SKM-1 (cell line): ENCODE results near the gene CDK5RAP3.
A peak's percentile ranks its signal among the peaks of the same experiment; 100 is the strongest.

Experiments
- DNase-seq: peaks from one replicate; lab custom pipeline; 2025; ENCODE audit not compliant: unreplicated experiment; lab: John Stamatoyannopoulos, UW

The CDK5RAP3 gene

DNA sequence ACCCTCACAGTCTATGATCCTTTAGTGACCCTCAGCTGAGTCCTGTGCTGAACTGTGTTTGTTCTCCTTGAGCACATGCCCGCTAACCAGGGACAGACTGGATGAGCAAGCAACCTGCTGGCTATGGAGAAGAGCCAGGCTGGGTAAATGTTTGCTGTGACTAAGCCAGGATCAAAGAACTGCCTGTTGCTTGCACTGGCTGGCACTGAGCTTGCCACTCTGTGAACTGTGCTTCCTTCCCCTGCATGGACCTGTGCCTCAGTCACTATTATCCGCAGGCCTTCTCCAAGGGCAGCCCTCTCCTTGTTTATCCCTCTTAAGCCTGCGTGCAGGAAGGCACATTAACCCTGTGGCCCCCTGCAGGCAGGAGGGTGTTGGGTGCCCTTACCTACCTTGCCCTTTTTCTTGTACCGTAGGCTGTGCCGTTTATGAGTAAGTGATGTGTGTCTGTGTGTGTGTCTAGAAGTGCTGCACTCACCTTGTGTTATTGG lies 22.2 kb upstream of the CDK5RAP3 start:
- no peak for DNase-seq

DNA sequence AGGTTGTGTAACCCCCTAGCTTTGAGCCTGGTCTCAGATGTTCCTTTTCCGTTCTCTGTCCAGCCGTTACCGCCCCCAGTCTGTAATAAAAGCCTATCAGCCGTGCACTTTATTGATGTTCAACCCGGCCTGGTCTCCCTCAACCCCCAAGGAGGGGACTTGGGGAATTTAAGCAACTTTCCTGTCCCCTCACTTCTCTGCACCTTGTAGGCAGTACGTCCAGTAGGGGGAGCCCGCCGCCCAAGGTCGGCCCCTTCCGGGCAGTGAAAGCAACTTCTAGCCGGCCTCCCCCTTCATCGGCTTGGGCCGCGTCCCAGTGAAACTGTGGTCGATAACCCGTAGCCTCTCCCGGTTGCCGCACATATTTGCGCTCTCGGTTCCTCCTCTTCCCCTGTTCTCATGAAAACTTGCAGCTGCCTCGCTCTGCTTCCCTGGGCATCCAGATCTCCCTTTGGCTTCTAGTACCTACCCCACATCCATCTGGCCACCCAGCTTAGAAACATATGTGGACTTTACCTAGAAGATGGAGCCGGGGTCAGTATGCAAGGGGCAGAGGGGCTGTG lies 21.6 kb upstream of the CDK5RAP3 start:
- peak; percentile 35 for DNase-seq

DNA sequence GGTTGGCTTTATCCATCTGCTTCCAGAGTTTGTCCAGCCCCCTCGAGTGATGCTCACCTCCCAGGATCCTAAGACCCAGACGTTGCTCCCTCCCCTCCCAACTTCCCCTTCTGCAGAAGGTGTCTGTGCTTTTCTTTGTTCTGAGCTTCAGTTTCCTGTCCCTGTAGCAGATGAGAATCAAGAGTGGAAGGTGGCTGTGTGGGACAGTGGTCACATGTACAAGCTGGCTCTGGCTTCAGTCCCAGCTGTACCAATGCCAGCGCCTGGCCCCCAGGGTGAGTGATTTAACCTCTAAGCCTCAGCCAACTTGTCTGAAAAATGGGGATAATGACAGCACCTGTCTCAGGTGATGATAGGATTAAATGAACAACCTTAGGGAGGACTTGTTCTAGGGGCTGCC lies 21.0 kb upstream of the CDK5RAP3 start:
- DNase-seq: peak; percentile 5

DNA sequence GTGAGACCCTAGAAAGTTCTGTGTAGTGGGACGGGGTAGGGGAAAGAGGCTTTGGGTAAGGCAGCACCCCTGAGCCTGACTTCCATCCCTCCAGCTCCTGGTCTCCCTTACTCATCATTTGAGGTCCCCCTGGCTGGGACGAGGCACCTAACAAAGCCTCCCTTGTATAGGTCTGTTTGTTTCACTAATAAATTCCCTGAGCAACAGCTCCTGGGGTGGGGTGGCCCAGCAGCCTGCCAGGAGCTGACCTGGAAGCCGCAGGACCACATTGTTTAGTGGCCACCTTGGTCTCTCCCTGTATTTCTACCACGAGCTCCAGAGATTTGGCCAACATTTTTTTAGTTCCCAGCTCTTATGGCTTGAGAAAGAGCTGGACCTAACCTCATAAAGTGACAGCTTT lies 20.5 kb upstream of the CDK5RAP3 start:
- DNase-seq: no peak

DNA sequence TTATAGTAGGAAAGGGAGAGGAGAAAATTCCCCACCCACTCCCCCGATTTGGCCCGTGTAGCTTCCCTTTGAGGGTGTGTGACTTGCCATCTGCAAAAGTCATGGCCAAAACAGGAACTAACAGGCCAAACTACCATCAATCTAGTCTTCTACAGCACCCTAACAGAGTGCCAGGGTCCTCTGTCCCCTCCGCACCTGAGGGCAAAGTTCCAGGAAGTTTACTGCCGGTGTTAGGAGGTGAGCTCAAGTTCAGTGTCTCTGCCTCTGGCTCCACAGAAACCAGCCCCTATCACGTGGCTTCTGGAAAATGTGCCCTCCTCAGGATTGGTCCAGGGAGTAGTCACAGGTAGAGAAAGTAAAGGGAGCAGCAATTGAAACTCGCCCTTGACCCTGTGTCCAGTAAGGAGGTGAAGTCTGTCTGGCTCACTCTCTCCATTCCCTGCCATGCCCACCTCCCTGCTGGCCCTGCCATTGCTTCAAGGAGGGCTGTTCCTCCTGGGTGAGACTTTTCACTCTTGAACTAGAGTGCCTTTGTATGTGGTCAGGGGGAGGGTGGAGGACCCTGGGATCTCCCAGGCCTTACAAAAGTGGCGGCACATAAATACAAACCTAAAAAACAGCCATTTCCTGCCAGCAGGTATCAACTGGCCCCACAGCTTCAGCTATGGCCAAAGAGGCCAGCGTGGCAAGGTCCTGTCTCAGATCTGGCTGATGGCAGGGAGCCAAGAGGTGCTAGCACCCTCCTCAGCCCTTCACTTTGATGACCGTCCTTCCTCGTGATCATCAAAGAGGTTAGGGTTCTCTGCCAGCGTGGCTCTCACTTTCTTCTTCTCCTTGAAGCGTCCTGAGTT lies 18.5 kb upstream of the CDK5RAP3 start:
- no peak for DNase-seq

DNA sequence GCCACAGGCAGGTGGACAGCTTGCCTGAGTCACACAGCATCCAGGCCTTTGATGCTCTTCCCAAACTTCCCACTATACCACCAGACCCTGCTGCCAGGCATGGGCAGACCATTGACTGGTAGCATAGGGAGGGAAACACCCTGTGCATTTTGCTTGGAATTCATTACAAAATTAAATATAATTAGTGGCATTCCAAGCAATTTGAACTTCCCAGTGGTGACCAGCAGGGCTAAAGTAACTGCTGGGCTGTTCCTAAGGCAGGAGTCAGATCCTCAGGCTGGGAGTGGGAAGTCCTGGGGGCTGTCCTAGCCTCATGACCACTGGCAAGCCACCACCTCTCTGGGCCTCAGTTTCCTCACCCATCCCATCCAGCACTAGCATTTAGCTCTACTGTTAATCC lies 17.0 kb upstream of the CDK5RAP3 start:
- no peak for DNase-seq

DNA sequence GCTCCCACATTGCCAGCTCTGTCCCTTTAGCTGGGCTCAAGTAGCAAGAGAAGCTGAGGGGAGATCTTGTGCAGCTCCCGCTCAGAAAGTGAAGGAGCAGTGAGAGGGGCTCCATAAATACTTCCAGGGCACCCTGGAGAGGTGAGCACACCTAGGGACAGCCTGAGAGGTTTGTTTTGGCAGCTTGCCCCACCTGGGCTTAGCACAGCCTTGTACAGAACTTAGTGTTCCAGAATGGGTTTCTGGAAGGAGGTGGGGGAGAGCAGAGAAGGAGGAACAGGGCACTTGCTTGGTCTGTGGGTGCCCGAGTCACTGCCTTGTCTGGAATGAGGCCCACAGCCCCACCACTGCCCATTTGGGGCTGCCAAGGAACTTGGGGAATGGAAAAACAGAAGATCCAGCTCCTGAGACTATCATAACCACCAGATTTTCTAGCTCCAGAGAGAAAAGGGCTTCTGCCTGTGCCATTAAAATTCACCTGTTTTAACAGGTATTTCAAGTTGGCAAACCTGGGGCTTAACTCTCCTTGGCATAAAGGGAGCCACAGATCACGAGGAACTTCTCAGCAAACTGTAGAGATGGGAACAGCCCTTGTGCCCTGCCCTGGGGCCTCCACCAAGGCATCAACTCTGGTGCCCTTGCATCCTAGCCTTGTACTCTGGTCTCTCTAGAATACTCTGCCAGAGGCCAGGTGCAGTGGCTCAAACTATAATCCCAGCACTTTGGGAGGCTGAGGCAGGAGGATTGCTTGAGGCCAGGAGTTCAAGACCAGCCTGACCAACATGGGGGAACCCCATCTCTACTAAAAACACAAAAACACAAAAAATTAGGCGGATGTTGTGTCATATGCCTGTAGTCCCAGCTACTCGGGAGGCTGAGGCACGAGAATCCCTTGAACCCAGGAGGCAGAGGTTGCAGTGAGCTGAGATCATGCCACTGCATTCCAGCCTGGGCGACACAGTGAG lies 15.1 kb upstream of the CDK5RAP3 start:
- no peak for DNase-seq

DNA sequence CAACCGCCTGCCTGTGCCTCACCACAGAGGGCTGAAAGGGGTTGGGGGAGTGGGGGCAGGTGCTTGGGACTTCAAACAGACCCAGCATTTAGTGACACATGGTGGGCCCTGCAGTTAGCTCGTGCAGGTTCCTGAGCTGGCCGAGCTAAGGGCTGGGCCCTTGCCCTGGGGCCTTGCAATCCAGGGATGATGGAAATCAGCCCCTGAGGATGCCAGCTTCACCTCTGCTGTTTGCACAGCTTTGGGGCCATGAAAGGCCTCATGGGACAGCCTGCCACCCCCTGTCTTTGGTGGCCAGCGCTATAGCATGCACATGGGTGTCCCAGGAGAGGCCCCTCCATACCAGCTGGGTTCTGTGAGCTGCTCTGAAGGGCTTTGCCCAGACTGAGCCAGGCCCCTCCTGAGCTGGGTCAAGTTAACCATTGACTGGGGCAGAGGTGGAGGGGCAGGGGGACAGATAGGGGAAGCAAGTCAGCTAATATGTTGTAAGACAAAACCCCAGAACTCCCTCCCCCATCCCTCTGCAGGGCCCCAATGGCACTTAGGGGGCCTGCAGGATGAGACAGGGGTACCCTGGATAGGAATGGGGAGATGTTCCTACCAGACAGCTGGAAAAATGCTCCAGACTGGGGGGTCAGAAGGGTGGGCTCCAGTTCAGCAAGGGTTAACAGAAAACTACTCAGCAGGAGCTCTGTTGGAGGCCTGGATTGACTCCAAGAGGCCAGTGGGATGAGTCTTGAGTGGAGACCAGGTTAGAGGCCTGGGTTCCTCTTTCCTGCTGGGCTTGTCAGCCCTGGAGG lies 13.9 kb upstream of the CDK5RAP3 start:
- DNase-seq: no peak

DNA sequence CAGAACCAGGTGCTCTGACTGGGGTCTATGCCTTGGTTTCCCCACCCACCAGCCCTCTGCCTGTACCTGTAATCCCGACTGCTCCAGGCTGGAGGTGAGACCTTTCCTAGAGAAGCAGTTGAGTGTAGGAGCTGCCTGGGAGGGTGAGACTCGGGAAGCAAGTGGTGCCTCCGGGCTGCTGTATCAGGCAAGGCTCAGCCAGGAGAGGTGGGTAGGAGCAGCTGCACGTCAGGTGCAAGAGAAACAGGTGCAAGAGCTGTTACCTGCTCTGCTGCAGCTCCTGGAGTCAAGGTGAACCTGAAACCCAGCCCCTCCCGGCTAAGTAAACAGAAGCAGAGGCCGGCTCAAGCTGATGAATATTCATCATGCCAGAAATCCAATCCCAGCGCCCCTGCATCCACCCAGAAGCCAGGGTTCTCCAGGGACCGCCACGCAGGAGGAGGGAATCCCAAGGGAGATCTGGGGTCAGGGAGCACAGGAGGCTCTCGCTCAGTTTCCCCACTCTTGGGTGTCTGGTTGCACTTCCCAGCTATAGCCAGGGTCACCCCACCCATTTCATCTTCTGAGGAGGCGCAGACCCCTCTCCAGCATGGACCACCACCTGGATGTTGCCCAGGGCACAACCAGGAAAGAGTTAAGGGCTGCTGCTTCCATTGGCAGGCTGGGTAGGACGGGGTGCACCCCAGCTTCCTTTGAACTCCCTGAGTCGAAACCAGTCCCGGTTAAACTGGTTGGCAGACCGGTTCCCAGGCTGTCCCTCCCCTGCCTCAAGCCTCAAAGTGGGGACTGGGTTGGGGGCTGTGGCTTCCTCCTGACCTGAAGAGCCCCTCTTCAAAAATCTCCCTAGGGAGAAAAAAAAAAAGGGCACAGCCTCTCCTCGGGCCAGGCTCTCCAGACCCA lies 13.1 kb upstream of the CDK5RAP3 start, which contains the start of gene PRR15L:
Gene PRR15L, minus strand, starts transcription at position 293 of the 900 bp plus-strand sequence. CDS start 4,649 bp downstream, outside the sequence.
- DNase-seq: no peak

DNA sequence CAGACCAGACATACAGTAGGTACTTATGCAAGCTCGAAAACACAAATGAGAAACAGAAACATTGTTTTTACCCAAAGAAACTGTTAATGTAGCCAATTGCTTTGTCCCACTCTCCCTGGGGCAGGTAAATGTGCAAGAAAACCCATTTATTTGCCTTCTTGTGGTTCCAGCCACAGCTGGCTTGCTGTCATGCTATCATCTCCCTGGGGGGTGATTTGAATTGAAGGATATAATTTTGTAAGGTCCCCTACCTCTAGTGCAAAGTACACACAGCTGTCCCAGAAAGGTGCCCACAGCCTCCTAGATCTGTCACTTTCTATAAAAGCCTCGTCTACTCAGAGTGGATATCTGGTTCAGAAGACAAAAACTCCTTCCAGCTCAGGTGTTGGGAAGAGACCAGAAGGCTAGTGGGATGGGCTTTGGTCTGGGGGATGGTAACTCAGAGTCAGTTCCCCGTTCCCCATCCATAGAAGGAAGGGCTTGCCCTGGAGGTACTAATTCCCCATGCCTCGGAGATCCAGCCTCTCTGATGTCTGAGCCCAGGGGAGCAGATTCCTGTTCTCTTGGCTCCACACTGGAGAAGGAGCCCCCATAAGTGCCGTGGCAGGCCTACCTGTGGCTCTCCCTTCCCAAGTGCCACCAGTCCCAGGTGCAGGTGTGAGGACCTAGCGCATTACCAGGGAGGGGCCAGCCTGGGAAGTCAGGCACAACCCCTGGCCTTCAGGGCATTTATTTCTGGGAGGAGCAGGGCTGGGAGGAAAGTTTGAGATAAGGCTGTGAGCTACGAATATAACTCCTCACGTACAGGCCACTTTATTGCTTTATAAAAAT lies 10.9 kb upstream of the CDK5RAP3 start:
- no peak for DNase-seq

DNA sequence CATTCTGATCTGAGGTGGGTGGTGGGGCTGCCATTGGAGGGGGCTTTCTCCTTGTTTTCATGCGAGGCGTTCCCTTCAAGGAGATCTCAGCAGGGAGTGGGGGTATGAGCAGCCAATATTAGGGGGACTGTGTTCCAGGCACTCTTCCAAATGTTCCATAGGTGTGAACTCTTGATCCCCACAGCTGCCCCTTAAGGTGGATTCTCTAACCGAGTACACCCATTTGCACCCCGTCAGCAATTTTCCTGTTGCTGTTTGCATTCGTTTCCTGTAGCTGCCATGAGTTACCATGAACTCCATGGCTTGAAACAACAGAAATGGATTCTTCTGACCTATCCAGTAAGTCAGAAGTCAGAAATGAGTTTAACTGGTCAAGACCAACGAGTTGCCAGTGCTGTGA lies 9.5 kb upstream of the CDK5RAP3 start:
- no peak for DNase-seq

DNA sequence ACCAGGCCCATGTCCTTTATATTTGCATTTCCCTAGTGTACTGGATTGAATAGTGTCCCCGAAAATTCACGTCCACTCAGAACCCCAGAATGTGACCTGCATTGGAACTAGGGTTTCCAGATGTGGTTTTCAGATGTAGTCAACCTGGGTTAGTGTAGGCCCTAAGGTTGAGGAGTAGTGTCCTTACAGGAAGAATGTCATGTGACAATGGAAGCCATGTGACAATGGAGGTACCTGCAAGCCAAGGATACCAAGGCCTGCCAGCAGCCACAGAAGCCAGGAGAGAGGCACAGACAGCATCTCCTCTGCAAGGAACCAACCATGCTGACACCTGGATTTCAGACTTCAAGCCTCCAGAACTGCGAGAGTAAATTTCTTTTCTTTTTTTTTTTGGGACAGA lies 8.0 kb upstream of the CDK5RAP3 start:
- DNase-seq: no peak

DNA sequence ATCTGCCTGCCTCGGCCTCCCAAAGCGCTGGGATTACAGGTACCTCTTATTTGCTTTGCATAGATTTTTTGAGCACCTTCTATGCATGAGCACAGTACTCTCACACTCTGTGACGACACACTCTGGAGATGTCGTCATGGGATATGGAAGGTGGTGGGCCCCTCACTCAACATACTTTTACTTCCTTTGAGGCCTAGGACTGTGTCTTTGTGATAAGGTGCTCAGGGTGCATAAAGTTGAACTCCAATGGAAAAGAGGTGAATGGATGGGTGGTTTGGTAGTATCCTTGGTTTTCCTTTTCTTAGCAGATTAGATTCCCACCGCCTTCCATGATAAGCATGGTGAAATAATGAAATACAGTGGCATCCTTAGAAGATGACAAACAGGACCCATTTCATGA lies 6.1 kb upstream of the CDK5RAP3 start:
- no peak for DNase-seq

DNA sequence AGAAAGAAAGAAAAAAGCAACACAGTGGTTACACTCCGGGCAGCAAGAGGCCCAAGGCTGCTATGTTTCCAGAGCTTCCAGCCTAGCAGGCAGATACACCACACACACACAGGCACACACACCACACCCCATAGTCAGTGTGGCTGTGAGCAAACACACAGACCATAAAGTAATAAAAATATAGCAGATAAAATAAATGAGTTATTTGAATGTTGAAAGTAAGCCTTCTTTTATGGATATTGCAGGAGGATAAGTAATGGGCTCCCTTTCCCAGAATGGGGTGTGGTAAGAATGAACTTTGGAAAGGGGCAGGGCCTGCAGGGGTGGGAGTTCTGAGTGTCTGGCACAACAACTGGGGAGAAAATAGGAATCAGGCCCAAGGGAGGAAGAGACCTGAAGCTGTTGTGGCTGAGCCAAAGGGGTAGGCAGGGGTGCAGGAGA lies 4.8 kb upstream of the CDK5RAP3 start:
- DNase-seq: no peak

DNA sequence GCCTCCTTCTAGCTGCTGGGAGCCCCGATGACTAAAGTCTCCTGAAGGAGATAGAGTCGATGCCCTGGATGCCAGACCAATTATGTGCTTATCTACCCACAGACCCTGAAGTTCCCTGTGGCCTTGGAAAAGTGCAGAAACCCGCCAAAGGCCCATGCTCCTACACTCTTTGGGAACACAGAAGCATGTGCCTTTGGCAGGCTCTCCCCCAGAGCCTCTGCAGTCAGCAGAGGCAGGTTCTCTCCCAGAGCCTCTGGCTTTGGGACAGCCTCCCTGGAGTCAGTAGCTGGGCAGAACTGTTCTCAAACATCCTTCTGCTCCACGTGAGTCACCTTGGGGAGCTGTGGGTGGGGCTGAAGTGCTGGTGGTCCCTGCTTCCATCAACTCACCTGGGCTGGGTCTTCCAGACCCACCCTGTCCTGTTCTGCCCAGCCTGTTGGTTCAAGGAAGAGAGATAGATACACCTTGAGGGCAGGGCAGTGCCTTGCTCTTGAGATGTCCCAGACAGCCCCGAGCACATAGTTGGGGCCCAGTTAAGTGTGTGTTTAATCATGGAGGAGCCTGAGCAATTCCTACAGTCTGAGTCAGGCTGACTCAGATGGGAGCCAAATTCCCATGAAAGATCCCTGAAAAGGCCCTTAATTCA lies 3.2 kb upstream of the CDK5RAP3 start:
- DNase-seq: no peak

DNA sequence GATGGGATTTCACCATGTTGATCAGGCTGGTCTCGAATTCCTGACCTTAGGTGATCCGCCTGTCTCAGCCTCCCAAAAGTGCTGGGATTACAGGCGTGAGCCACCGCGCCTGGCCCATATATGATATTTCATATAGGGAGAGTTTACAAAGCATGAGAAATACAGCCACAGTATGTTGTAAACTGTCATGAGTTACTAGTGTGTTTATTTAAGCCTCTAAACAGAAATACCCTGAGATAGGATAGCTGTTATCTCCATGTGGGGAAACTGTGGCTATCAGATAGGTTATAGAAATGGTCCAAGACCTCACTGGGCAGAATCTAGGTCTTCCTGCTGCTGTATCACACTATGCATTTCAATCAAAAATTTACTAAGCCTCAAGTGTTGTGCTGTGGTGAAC lies 2.1 kb upstream of the CDK5RAP3 start:
- DNase-seq: no peak

DNA sequence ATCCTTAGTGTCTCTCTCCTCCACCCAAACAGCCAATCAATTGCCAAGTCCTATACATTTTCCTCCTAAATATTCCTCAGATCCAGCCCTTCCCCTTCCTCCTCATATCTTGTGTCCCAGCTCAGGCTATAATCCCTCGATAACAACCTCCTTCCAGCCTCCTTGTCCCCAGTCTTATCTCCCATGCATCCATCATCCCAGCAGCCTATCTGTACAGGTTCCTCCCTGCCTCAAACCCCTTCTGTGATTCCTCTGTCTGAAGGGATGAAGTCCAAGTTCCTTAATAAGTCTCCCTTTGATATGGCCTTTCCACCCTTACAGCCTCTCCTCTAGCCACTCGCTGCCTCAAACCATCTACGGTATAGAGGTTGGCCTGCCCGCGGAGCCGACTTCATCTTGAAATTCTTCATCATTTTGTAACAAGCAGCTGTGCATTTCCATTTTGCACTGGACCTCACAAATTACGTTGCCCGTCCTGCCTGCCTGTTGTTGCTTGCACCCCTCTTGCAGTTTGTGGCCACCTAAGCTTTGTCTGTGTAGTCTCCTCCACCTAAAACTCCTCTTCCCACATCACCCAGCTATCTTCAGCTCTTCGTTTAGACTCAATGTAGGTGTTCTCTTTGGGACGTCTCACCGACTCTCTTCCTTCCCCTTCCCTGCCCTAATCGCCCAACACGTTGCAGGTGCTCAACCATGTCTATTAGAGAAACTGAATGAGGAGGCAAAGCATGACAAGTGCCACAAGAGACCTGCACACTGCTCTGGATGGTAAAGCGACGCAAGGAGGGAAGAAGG lies 786 bp upstream of the CDK5RAP3 start:
- no peak for DNase-seq
